LNCAP (cell line): Measurements from ENCODE around the gene FAM229A.

ENCODE experiments used
- TF ChIP-seq, protein P1 (sequence below): fragments of 450-650 bp; IDR thresholded peaks from 2 replicates; pipeline ENCODE4 v1.5.1; 2017; ENCODE audit warnings: mild to moderate bottlenecking

FAM229A gene

GRCh38 chr1:32398401-32398800 lies 36.1 kb upstream of the FAM229A start:
- TF ChIP-seq, protein P1, sequence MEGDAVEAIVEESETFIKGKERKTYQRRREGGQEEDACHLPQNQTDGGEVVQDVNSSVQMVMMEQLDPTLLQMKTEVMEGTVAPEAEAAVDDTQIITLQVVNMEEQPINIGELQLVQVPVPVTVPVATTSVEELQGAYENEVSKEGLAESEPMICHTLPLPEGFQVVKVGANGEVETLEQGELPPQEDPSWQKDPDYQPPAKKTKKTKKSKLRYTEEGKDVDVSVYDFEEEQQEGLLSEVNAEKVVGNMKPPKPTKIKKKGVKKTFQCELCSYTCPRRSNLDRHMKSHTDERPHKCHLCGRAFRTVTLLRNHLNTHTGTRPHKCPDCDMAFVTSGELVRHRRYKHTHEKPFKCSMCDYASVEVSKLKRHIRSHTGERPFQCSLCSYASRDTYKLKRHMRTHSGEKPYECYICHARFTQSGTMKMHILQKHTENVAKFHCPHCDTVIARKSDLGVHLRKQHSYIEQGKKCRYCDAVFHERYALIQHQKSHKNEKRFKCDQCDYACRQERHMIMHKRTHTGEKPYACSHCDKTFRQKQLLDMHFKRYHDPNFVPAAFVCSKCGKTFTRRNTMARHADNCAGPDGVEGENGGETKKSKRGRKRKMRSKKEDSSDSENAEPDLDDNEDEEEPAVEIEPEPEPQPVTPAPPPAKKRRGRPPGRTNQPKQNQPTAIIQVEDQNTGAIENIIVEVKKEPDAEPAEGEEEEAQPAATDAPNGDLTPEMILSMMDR = no peak

DNA sequence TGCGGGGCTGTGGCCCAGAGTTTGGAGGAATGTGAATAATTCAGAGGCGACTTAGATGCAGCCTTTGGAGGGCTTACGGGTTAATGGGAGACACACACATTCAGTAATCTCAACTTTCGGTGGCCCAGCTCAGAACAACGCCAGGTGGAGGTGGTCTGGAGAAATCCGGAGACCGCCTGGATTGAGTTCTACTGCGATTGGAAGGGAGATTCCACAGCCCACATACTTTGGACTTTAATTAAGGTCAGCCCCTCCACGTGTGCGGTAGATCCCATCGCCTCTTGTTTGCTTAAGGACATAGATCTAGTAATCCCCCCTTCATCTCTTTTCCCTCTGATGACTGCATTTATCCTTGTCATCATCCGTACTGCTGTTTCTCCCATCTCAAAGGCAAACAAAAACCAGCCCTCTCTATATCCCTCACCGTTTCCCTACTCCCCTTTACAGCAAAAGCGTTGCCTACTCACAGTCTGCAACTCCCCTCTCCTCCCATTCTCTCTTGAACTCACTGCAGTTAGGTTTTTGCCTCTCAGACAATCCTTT lies 32.7 kb upstream of the FAM229A start:
- TF ChIP-seq, protein P1 = no peak

DNA sequence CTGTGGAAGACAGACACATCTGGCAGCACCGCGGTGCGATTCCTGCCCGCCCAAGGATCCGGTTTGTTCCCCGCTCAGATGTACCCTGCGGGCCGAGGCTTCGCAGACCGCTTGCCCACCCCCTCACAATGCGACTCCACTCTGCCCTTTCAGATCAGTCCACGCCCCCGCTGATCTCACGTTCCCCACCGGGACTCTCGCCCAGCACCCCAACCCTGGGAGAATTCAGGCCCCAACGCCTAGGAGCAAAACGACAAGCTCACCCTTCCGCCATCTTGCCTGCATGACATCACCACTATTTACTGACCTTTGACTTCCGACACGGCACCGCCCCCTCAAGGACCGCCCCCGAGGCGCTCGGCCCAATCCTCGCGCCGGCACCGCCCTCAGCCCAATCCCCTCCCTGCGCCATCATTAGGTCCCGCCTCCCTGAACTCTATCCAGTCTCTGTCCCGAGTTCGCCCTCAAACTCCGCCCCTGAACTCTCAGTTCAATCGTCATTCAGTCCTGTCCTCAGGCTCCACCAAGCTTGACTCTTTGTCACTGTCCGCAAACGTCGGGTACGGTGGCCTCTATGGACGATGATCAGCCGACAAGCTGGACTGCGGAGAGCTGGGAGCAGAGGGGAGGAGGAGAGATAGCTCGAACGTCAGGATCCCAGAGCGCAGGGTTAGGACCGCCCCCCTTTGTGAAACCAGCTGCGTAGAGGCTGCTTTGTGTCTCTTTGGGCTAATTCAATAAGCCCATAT lies 32.0 kb upstream of the FAM229A start, which contains the start of gene BSDC1:
Gene BSDC1, minus strand, starts transcription at position 301 of the 749 bp plus-strand sequence. Its CDS starts 27 bp downstream, at position 274.
- TF ChIP-seq, protein P1 = no peak

DNA sequence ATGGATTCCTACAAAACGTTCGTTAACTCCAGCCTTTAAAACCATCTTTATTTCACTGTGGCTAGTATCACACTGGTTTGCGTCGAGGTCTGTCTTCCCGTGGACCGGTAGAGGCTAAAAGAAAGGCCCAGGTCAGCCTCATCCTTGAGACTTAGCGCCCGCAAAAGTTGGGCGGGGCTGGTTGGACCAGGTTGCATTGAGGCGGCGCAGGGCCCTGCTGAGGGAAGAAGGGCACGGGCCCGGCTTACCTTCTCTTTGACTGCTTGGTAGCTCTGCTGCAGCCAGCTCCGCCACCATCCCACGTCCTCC lies 31.5 kb upstream of the FAM229A start:
- TF ChIP-seq, protein P1 = no peak

DNA sequence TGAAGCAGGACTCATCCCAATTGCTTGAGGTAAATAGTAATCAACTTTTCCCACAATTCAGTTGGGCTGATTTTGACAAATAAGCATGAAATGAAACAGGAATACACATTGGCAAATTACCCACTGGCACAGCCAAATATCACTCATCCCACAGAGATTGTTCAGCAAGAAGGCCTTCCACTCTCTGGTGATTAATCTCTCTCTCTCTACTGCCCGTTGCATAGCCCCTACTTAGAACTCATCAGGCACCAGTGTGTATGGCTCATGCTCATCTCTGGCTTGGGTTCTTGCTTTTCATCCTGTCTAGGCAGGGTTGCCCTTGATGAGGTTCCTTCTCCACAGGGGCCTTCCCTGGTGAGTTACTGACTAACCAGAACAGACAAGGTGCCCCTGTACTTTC lies 30.9 kb upstream of the FAM229A start:
- TF ChIP-seq, protein P1 = no peak

- TF ChIP-seq, protein P1 = no peak
These were observed 30.0 kb upstream of the FAM229A start for GRCh38 chr1:32392325-32392724.

DNA sequence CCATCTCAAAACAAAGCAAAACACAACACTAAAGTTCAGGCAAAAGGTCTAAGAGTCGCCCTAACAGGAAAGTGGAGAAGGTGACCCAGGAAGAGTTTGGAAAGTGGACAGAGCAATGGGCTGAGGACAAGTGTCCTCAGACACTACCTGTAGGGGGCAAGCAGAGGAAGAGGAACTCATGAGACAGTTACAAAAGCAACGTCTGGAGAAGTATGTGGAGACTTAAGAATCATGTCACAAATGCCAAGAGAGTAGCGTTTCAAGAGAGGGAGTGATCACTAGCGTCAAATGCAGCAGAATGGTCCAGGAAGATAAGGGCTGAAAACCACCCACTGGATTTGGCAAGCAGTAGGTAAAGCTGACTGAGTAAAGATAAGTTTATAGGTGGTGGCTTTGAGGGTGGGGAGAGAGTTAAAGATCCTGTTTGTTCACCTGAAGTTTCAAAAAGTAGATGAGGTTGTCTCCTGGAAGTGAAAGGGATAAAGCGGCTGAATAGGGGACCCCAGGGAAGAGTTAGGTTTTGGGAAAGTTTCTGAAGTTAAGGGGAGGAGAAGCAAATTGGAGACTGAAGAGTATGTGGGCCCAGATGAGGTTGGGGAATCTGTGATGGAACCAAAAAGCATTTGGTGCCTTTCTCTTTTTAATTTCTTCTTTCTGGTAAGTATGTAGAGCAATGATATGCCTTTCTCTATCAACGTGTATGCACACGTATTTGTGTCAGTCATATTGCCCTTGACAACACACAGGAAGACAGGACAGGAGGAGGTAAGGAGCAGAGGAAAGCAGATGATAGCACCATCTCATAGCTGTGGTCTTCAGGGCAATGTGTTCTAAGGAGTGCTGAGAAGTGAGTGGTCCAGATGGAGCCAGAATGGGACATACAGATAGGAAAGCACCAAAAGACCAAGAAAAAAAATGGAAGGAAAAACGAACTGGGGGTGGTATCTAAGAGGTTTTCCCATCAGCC lies 28.9 kb upstream of the FAM229A start:
- TF ChIP-seq, protein P1 = no peak
